ENCODE measurements around the gene PDP2. TPM values are rescaled to one million over a fixed set of nuclear protein-coding genes. Genes with fewer than 3 reads are reported as not detected.

PDP2 gene
- polyA plus RNA-seq, 1 donor (not counting 4 experiments of a cell fraction or from before 2014, with no cell fraction given) = 18.5 TPM

DNA sequence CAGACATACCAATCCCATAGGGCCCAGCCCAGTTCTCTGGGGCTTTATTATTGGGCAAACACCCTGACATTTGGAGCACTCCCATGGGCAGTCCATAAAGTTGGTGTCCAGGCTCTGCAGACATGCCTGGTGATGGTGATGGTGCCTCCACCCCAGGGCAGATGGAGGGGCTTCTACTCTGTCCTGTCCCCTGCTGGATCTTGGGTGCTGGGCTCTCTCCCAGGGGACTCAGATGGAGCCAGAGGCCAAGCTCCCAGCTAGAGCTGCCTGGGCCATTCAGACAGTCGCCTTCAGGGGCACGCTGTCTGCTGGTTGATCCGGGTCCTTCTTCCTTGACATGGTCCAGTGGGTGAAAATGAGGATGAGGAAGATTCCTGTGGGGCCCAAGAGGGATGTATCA lies 27.8 kb downstream of the PDP2 start:
- Histone ChIP-seq H3K36me3 (ENCODE audit: control insufficient read depth in 2 of 2, extremely low read depth in 1 of 2, insufficient read depth in 2 of 2, low read length in 2 of 2) (no peaks in the 10 kb centered on the region), H3K4me3 (ENCODE audit: control insufficient read depth in 2 of 3, extremely low read depth in 1 of 3, insufficient read depth in 2 of 3, low read depth in 1 of 3, low read length in 3 of 3) (no peak overlapping the region), H3K4me1 (ENCODE audit: control insufficient read depth, extremely low read depth, insufficient read depth, low read length) (peaks cover 19% of the 10 kb centered on the region), H3K27me3 (ENCODE audit: control insufficient read depth, extremely low read depth, insufficient read depth, low read length) (peaks cover 3% of the 10 kb centered on the region), H3K27ac (ENCODE audit: control insufficient read depth, insufficient read depth, low read length) (no peak overlapping the region), H3K79me2 (ENCODE audit: control insufficient read depth, insufficient read depth, low read length) (no peaks in the 10 kb centered on the region), H3K9me1 (ENCODE audit: control insufficient read depth, extremely low read depth, insufficient read depth, low read length) (no peaks in the 10 kb centered on the region), H3K9ac (ENCODE audit: control insufficient read depth, extremely low read depth, insufficient read depth, low read length) (no peak overlapping the region), H2AFZ (ENCODE audit: control insufficient read depth, low read length) (no peak overlapping the region), H4K20me1 (ENCODE audit: control insufficient read depth, extremely low read depth, insufficient read depth, low read length) (no peaks in the 10 kb centered on the region), H3K4me2 (ENCODE audit: control insufficient read depth, extremely low read depth, insufficient read depth, low read depth, low read length) (no peak overlapping the region), H3K9me3 (ENCODE audit: control insufficient read depth, low read depth, low read length) (no peaks in the 10 kb centered on the region)
- dilution Hi-C loops (cut with MboI; ENCODE audit: extremely low pct_ligation_motif_present, low sequenced_read_pairs) = no loop called here
- no peak for TF ChIP-seq EZH2 (IDR thresholded peaks at IDR 0.05; ENCODE audit: low read length)
- TF ChIP-seq, protein P1, sequence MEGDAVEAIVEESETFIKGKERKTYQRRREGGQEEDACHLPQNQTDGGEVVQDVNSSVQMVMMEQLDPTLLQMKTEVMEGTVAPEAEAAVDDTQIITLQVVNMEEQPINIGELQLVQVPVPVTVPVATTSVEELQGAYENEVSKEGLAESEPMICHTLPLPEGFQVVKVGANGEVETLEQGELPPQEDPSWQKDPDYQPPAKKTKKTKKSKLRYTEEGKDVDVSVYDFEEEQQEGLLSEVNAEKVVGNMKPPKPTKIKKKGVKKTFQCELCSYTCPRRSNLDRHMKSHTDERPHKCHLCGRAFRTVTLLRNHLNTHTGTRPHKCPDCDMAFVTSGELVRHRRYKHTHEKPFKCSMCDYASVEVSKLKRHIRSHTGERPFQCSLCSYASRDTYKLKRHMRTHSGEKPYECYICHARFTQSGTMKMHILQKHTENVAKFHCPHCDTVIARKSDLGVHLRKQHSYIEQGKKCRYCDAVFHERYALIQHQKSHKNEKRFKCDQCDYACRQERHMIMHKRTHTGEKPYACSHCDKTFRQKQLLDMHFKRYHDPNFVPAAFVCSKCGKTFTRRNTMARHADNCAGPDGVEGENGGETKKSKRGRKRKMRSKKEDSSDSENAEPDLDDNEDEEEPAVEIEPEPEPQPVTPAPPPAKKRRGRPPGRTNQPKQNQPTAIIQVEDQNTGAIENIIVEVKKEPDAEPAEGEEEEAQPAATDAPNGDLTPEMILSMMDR (optimal IDR thresholded peaks at IDR 0.05 in 1 of 3, IDR thresholded peaks at IDR 0.05 in 1 of 3, conservative IDR thresholded peaks at IDR 0.05 in 1 of 3; ENCODE audit: extremely low read depth in 1 of 3, insufficient read depth in 2 of 3, low read length in 3 of 3) = no peak
- DNase-seq (ENCODE audit: low read depth, low spot score) = no peak
- no peak for FAIRE-seq

DNA sequence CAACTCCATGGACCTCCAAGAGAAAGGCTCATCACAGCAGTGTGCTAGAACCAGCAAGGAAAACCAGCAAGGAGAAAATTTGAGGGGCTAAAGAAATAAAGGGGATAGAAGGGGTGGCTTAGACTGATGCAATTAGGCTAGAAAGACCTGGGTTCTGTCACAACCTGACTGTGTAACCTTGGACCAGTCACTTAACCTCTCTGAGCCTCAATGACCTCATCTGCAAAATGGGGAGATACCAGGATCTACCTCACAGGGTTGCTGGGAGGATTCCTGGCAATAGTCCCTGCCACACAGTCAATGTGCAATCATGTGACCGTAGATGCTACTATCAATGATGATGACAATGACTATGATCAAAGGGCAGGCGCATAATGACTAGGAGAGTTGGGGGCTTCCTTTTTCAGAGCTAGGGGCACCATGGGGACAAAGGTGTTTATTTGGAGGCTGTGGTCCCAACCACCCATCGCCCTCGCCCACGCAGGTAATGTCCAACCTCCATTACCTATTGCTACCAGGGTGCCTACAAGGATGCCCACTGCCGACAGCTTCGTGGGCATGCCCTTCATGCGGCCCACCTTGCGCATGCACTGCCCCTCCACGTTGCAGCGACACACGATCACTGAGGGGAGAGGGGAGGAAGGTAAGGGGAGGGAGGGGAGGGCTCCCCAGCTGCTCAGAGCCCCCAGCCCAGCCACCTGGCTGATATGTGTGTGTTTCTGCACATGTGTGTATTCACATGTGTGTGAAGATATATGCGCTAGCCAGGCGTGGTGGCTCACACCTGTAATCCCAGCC lies 28.6 kb downstream of the PDP2 start:
- Histone ChIP-seq H2AFZ (ENCODE audit: control insufficient read depth, low read length) (no peak overlapping the region), H3K27ac (ENCODE audit: control insufficient read depth, insufficient read depth, low read length) (no peak overlapping the region), H3K9me1 (ENCODE audit: control insufficient read depth, extremely low read depth, insufficient read depth, low read length) (no peaks in the 10 kb centered on the region), H4K20me1 (ENCODE audit: control insufficient read depth, extremely low read depth, insufficient read depth, low read length) (no peaks in the 10 kb centered on the region), H3K4me3 (ENCODE audit: control insufficient read depth in 2 of 3, extremely low read depth in 1 of 3, insufficient read depth in 2 of 3, low read depth in 1 of 3, low read length in 3 of 3) (no peak overlapping the region), H3K36me3 (ENCODE audit: control insufficient read depth in 2 of 2, extremely low read depth in 1 of 2, insufficient read depth in 2 of 2, low read length in 2 of 2) (no peaks in the 10 kb centered on the region), H3K4me1 (ENCODE audit: control insufficient read depth, extremely low read depth, insufficient read depth, low read length) (peaks cover 19% of the 10 kb centered on the region), H3K27me3 (ENCODE audit: control insufficient read depth, extremely low read depth, insufficient read depth, low read length) (peaks cover 3% of the 10 kb centered on the region), H3K79me2 (ENCODE audit: control insufficient read depth, insufficient read depth, low read length) (no peaks in the 10 kb centered on the region), H3K9me3 (ENCODE audit: control insufficient read depth, low read depth, low read length) (no peaks in the 10 kb centered on the region), H3K4me2 (ENCODE audit: control insufficient read depth, extremely low read depth, insufficient read depth, low read depth, low read length) (no peak overlapping the region), H3K9ac (ENCODE audit: control insufficient read depth, extremely low read depth, insufficient read depth, low read length) (no peak overlapping the region)
- FAIRE-seq (no peak), DNase-seq (ENCODE audit: low read depth, low spot score) (no peak)
- TF ChIP-seq, protein P1 (optimal IDR thresholded peaks at IDR 0.05 in 1 of 3, IDR thresholded peaks at IDR 0.05 in 1 of 3, conservative IDR thresholded peaks at IDR 0.05 in 1 of 3; ENCODE audit: extremely low read depth in 1 of 3, insufficient read depth in 2 of 3, low read length in 3 of 3) = no peak
- TF ChIP-seq EZH2 (IDR thresholded peaks at IDR 0.05; ENCODE audit: low read length) = no peak
- dilution Hi-C loops (cut with MboI; ENCODE audit: extremely low pct_ligation_motif_present, low sequenced_read_pairs) = no loop called here
